Stimulated activated CD4-positive, alpha-beta T cell treated with anti-CD3 and anti-CD28 coated beads, TNF-alpha, amount 100 ng/mL, for 48 hours (primary cell): Measurements from ENCODE around the gene GNA12.
"Not testable (repeated sequence)": the region's sequence is repeated elsewhere in the genome, so short reads cannot be mapped to it uniquely, and the experiment has no call there.

Experiments used
- DNase-seq, 3 donors: peaks; one replicate each; pipeline ENCODE4 v3.0.0-alpha.2; 2020; ENCODE audit warnings: low read depth in 3 of 3

The GNA12 gene

GRCh38 chr7:2691932-2692439 lies 152.1 kb downstream of the GNA12 start:
- not testable (repeated sequence) for DNase-seq

- DNase-seq: no peak
These were observed 152.9 kb downstream of the GNA12 start for GRCh38 chr7:2691011-2691707.

GRCh38 chr7:2689951-2690705 lies 154.0 kb downstream of the GNA12 start:
- DNase-seq: no peak

GRCh38 chr7:2689343-2689847 lies 154.7 kb downstream of the GNA12 start:
- no peak for DNase-seq

- DNase-seq: no peak
These were observed 155.4 kb downstream of the GNA12 start for GRCh38 chr7:2688409-2689342.

- no peak for DNase-seq
These were observed 156.2 kb downstream of the GNA12 start, which contains the start of gene AMZ1 for GRCh38 chr7:2687881-2688318. Gene AMZ1, plus strand, starts transcription at chr7:2688202. Its CDS starts 12,250 bp downstream, at chr7:2700452.

- DNase-seq: no peak
These were observed 156.7 kb downstream of the GNA12 start for GRCh38 chr7:2687338-2687869.

- no peak for DNase-seq
These were observed 158.0 kb downstream of the GNA12 start for GRCh38 chr7:2686101-2686500.

GRCh38 chr7:2684501-2684900 lies 159.6 kb downstream of the GNA12 start:
- no peak for DNase-seq

- no peak for DNase-seq
These were observed 161.9 kb downstream of the GNA12 start for GRCh38 chr7:2681929-2682799.

- DNase-seq: peak; percentile 12 to 41 (median 39)
These were observed 163.2 kb downstream of the GNA12 start for GRCh38 chr7:2680792-2681490.

- no peak for DNase-seq
These were observed 163.9 kb downstream of the GNA12 start for GRCh38 chr7:2680256-2680655.

GRCh38 chr7:2679135-2680127 lies 164.7 kb downstream of the GNA12 start:
- not testable (repeated sequence) for DNase-seq

- not testable (repeated sequence) for DNase-seq
These were observed 165.7 kb downstream of the GNA12 start for GRCh38 chr7:2678454-2678853.
